Globus pallidus (tissue), 1 donor: ENCODE data around the gene GRID1.
"Not testable (repeated sequence)": the region's sequence is repeated elsewhere in the genome, so short reads cannot be mapped to it uniquely, and the experiment has no call there.

Experiments
- DNase-seq: peaks from one replicate; pipeline ENCODE4 v3.0.0-alpha.2; 2015; ENCODE audit warnings: low spot score

GRID1 gene

GRCh38 chr10:85719408-85719807, 647.2 kb downstream of the GRID1 start:
- DNase-seq, result no peak

- DNase-seq, result no peak
Observed at GRCh38 chr10:85713885-85714284, 652.7 kb downstream of the GRID1 start.

GRCh38 chr10:85702768-85703167, 663.8 kb downstream of the GRID1 start:
- DNase-seq, result no peak

- DNase-seq, result not testable (repeated sequence)
Observed at GRCh38 chr10:85699066-85699465, 667.5 kb downstream of the GRID1 start.

- no peak for DNase-seq
Observed at GRCh38 chr10:85696893-85697292, 669.7 kb downstream of the GRID1 start.

- DNase-seq, result no peak
Observed at GRCh38 chr10:85682621-85683020, 684.0 kb downstream of the GRID1 start.

- no peak for DNase-seq
Observed at GRCh38 chr10:85679710-85680109, 686.9 kb downstream of the GRID1 start.

- DNase-seq, result no peak
Observed at GRCh38 chr10:85679061-85679460, 687.5 kb downstream of the GRID1 start.

GRCh38 chr10:85674851-85675250, 691.7 kb downstream of the GRID1 start:
- DNase-seq, result no peak

- DNase-seq, result no peak
Observed at GRCh38 chr10:85673270-85673669, 693.3 kb downstream of the GRID1 start.

GRCh38 chr10:85671530-85671929, 695.1 kb downstream of the GRID1 start:
- DNase-seq, result no peak

- no peak for DNase-seq
Observed at GRCh38 chr10:85668522-85668921, 698.1 kb downstream of the GRID1 start.

- no peak for DNase-seq
Observed at GRCh38 chr10:85667638-85668233, 698.9 kb downstream of the GRID1 start.

- no peak for DNase-seq
Observed at GRCh38 chr10:85666987-85667386, 699.6 kb downstream of the GRID1 start.

GRCh38 chr10:85666102-85666501, 700.5 kb downstream of the GRID1 start:
- DNase-seq, result no peak

- no peak for DNase-seq
Observed at GRCh38 chr10:85665681-85666080, 700.9 kb downstream of the GRID1 start.

- no peak for DNase-seq
Observed at GRCh38 chr10:85665078-85665477, 701.5 kb downstream of the GRID1 start.

- DNase-seq, result no peak
Observed at GRCh38 chr10:85661123-85661522, 705.5 kb downstream of the GRID1 start.

GRCh38 chr10:85659331-85659730, 707.3 kb downstream of the GRID1 start:
- no peak for DNase-seq

- no peak for DNase-seq
Observed at GRCh38 chr10:85658518-85658917, 708.1 kb downstream of the GRID1 start.

- no peak for DNase-seq
Observed at GRCh38 chr10:85657476-85658113, 709.0 kb downstream of the GRID1 start.

- no peak for DNase-seq
Observed at GRCh38 chr10:85655411-85655810, 711.2 kb downstream of the GRID1 start.

- DNase-seq, result no peak
Observed at GRCh38 chr10:85651497-85651882, 715.1 kb downstream of the GRID1 start.
